A673 (cell line): ENCODE data around the gene C9orf50.

Source experiments
- CTCF ChIP-seq: fragments of 300-800, 200-600 bp; sonication (generic); conservative IDR thresholded peaks from 2 replicates; pipeline ENCODE4 v1.5.1; 2017; ENCODE audit warnings: low read depth, mild to moderate bottlenecking, antibody characterized with exemption, low read length, moderate library complexity, mixed read lengths
- EZH2 ChIP-seq: fragments of 200-600 bp; sonication (generic); IDR thresholded peaks from 2 replicates; pipeline ENCODE4 v1.6.1; 2017; ENCODE audit warnings: borderline replicate concordance, low read depth, mild to moderate bottlenecking, mixed read lengths, antibody characterized with exemption, low read length; ENCODE audit not compliant: poor library complexity, severe bottlenecking

GRCh38 chr9:129639756-129640085 lies 18.8 kb upstream of the C9orf50 start:
- TF ChIP-seq CTCF (no peak), EZH2 (no peak)
